Neural cell (in vitro differentiated cells): ENCODE results near the gene FTCDNL1. TPM values are rescaled to one million over a fixed set of nuclear protein-coding genes. Genes with fewer than 3 reads are reported as not detected.

Source experiments
- H2AFZ ChIP-seq: fragments of 200-600, 300-800 bp; sonication (generic), shearing (Covaris generic); 2 replicates; pipeline ENCODE4 v1.6.0; 2014; ENCODE audit warnings: low read depth, mild to moderate bottlenecking, antibody characterized with exemption, low read length, moderate library complexity
- H3F3A ChIP-seq: fragments of 200-600 bp; shearing (Covaris generic); 2 replicates; pipeline ENCODE4 v1.6.1; 2016; ENCODE audit warnings: mild to moderate bottlenecking, moderate library complexity, mixed read lengths, antibody characterized with exemption, low read length; ENCODE audit not compliant: insufficient read depth, poor library complexity, severe bottlenecking
- H3K27ac ChIP-seq: fragments of 200-600, 300-800 bp; sonication (generic), shearing (Covaris generic); 2 replicates; pipeline ENCODE4 v1.5.1; 2014; ENCODE audit warnings: mild to moderate bottlenecking, low read length, moderate library complexity
- H3K27me3 ChIP-seq: fragments of 300-800, 200-600 bp; sonication (generic), shearing (Covaris generic); 2 replicates; pipeline ENCODE4 v1.6.0; 2014; ENCODE audit warnings: mild to moderate bottlenecking, low read depth, low read length, moderate library complexity; ENCODE audit not compliant: insufficient read depth
- H3K36me3 ChIP-seq: fragments of 300-800, 200-600 bp; sonication (generic), shearing (Covaris generic); 2 replicates; pipeline ENCODE4 v1.5.1; 2014; ENCODE audit warnings: mild to moderate bottlenecking, antibody characterized with exemption, low read length, moderate library complexity; ENCODE audit not compliant: insufficient read depth
- H3K4me2 ChIP-seq: fragments of 300-800, 200-600 bp; sonication (generic), shearing (Covaris generic); 2 replicates; pipeline ENCODE4 v1.6.0; 2014; ENCODE audit warnings: mild to moderate bottlenecking, low read length
- H3K4me3 ChIP-seq: fragments of 300-800, 200-600 bp; sonication (generic), shearing (Covaris generic); 2 replicates; pipeline ENCODE4 v1.5.1; 2014; ENCODE audit warnings: mild to moderate bottlenecking, low read length, moderate library complexity
- H3K79me2 ChIP-seq: fragments of 200-600 bp; shearing (Covaris generic); replicated peaks from 2 replicates; pipeline ENCODE4 v1.6.0; 2014; ENCODE audit warnings: mild to moderate bottlenecking, low read length, moderate library complexity; ENCODE audit not compliant: insufficient read depth
- H3K9ac ChIP-seq: fragments of 300-800, 200-600 bp; sonication (generic), shearing (Covaris generic); 2 replicates; pipeline ENCODE4 v1.6.1; 2016; ENCODE audit warnings: mild to moderate bottlenecking, low read length, mixed read lengths
- H3K9me2 ChIP-seq: fragments of 200-600 bp; shearing (Covaris generic); 2 replicates; pipeline ENCODE4 v1.6.1; 2016; ENCODE audit warnings: mild to moderate bottlenecking, low read length, mixed read lengths; ENCODE audit not compliant: insufficient read depth
- H3K9me3 ChIP-seq: fragments of 200-600, 300-800 bp; sonication (generic), shearing (Covaris generic); 2 replicates; pipeline ENCODE4 v1.6.1; 2016; ENCODE audit warnings: mild to moderate bottlenecking, mixed run types, low read length, moderate library complexity, mixed read lengths
- H4K20me1 ChIP-seq: fragments of 200-600 bp; shearing (Covaris generic); 2 replicates; pipeline ENCODE4 v1.6.1; 2016; ENCODE audit warnings: mild to moderate bottlenecking, mixed run types; ENCODE audit not compliant: insufficient read depth
- CTCF ChIP-seq: fragments of 450-650 bp; IDR thresholded peaks from 2 replicates; pipeline ENCODE4 v1.5.1; 2014; ENCODE audit warnings: antibody characterized with exemption, mild to moderate bottlenecking, moderate library complexity; ENCODE audit not compliant: poor library complexity, severe bottlenecking
- EP300 ChIP-seq: fragments of 450-650 bp; conservative IDR thresholded peaks from 2 replicates; pipeline ENCODE4 v1.6.1; 2014; ENCODE audit warnings: antibody characterized with exemption, mild to moderate bottlenecking, moderate library complexity; ENCODE audit not compliant: poor library complexity, severe bottlenecking
- EZH2 ChIP-seq: fragments of 200-600, 300-800 bp; shearing (Covaris generic), sonication (generic); IDR thresholded peaks from 2 replicates; pipeline ENCODE4 v1.6.1; 2014; ENCODE audit warnings: antibody characterized with exemption, low read length, borderline replicate concordance, mild to moderate bottlenecking; ENCODE audit not compliant: insufficient read depth, poor library complexity, severe bottlenecking
- MXI1 ChIP-seq: fragments of 450-650 bp; conservative IDR thresholded peaks from 2 replicates; pipeline ENCODE4 v1.6.1; 2014; ENCODE audit warnings: antibody characterized with exemption, mild to moderate bottlenecking; ENCODE audit not compliant: poor library complexity, severe bottlenecking
- POLR2AphosphoS5 ChIP-seq: IDR thresholded peaks from 2 replicates; pipeline ENCODE4 v1.6.1; 2012
- RAD21 ChIP-seq: fragments of 450-650 bp; conservative IDR thresholded peaks from 2 replicates; pipeline ENCODE4 v1.6.1; 2014; ENCODE audit warnings: antibody characterized with exemption, mild to moderate bottlenecking, moderate library complexity
- SMC3 ChIP-seq: fragments of 450-650 bp; conservative IDR thresholded peaks from 2 replicates; pipeline ENCODE4 v1.6.1; 2014; ENCODE audit warnings: antibody characterized with exemption, mild to moderate bottlenecking, moderate library complexity; ENCODE audit not compliant: poor library complexity
- TAF1 ChIP-seq: IDR thresholded peaks from 2 replicates; pipeline ENCODE4 v1.6.1; 2012; ENCODE audit warnings: low read depth
- polyA plus RNA-seq: library from polyadenylated mRNA; depleted of rRNA; stranded (reverse); fragments of >200 nt; gene quantifications from 2 replicates; pipeline ENCODE4 v1.2.3, GENCODE V29; 2014
- TF ChIP-seq, protein P1 (sequence below): IDR thresholded peaks from 2 replicates; pipeline ENCODE4 v1.6.1; 2012; ENCODE audit warnings: borderline replicate concordance

The FTCDNL1 gene
- polyA plus RNA-seq, 1 donor from 2014 or later, result not detected

DNA sequence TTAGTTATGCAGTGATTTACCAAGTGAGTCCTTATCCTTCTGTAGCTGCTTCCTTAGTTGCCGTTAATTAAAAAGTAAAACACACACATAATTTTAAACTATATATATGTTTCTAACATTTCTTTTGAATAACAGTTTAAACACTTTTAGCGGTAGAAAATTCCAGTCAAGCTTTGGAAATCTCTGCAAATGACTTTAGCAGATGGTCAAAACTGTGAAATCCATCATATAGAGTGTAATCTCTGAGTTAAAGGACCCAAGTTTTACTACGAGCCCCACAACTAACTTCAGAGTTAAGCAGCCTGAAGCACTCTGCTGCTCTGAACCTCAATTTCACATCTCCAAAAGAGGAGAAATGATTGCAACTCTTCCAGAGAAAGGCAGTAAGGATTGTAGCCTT lies 96.2 kb downstream of the FTCDNL1 start:
- Histone ChIP-seq H4K20me1 (no peaks in the 10 kb centered on the region), H3K9ac (no peak overlapping the region), H3K27me3 (no peaks in the 10 kb centered on the region), H3K36me3 (no peaks in the 10 kb centered on the region), H3F3A (no peaks in the 10 kb centered on the region), H3K27ac (no peak overlapping the region), H3K79me2 (no peaks in the 10 kb centered on the region), H3K4me3 (no peak overlapping the region), H3K4me2 (no peak overlapping the region), H3K9me2 (no peaks in the 10 kb centered on the region), H3K9me3 (no peaks in the 10 kb centered on the region), H2AFZ (no peak overlapping the region)
- no peak for TF ChIP-seq POLR2AphosphoS5
- TF ChIP-seq SMC3, result no peak
- TF ChIP-seq, protein P1, sequence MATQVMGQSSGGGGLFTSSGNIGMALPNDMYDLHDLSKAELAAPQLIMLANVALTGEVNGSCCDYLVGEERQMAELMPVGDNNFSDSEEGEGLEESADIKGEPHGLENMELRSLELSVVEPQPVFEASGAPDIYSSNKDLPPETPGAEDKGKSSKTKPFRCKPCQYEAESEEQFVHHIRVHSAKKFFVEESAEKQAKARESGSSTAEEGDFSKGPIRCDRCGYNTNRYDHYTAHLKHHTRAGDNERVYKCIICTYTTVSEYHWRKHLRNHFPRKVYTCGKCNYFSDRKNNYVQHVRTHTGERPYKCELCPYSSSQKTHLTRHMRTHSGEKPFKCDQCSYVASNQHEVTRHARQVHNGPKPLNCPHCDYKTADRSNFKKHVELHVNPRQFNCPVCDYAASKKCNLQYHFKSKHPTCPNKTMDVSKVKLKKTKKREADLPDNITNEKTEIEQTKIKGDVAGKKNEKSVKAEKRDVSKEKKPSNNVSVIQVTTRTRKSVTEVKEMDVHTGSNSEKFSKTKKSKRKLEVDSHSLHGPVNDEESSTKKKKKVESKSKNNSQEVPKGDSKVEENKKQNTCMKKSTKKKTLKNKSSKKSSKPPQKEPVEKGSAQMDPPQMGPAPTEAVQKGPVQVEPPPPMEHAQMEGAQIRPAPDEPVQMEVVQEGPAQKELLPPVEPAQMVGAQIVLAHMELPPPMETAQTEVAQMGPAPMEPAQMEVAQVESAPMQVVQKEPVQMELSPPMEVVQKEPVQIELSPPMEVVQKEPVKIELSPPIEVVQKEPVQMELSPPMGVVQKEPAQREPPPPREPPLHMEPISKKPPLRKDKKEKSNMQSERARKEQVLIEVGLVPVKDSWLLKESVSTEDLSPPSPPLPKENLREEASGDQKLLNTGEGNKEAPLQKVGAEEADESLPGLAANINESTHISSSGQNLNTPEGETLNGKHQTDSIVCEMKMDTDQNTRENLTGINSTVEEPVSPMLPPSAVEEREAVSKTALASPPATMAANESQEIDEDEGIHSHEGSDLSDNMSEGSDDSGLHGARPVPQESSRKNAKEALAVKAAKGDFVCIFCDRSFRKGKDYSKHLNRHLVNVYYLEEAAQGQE, result no peak
- no peak for TF ChIP-seq MXI1

DNA sequence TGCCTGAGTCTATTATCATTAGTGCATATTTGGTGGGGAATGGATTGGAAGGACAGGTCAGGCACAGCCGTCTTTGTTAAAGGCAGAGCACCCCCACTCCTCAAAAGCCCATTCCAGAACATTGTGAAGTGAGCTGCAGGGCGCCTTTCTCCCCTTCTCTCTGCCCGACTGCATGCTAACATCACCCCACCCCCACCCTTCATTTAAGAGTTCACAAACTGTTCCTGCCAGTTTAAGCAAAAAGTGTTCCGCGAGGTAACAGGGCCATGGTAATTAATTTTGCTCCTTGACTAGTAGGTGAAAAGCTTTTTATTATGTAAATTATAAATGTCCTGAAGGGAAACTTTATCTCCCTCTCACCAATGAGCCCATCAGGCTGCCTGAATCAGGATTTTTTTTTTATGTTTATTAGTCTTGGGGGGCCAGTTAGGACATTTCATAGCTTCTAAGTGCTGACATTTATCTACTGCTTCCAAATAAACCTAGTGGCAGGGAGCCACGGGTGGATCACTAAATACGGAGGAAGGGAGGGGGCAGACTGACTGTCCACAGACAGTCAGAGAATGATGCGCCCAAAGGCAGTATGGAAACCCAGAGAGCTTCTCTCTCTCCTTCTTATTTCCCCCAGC lies 99.4 kb downstream of the FTCDNL1 start:
- no peak overlapping the region for H3K4me2 ChIP-seq
- no peaks in the 10 kb centered on the region for H3K9me2 ChIP-seq
- H2AFZ ChIP-seq, result no peak overlapping the region
- H3K79me2 ChIP-seq, result no peaks in the 10 kb centered on the region
- H3K27me3 ChIP-seq, result no peaks in the 10 kb centered on the region
- no peaks in the 10 kb centered on the region for H3F3A ChIP-seq
- H4K20me1 ChIP-seq, result no peaks in the 10 kb centered on the region
- TF ChIP-seq TAF1 (no peak), RAD21 (no peak), POLR2AphosphoS5 (no peak), EP300 (no peak), SMC3 (no peak), MXI1 (no peak), CTCF (no peak), EZH2 (no peak)
- TF ChIP-seq, protein P1, result no peak
- no peak overlapping the region for H3K9ac ChIP-seq
- H3K4me3 ChIP-seq, result no peak overlapping the region
- H3K27ac ChIP-seq, result no peak overlapping the region
- H3K36me3 ChIP-seq, result no peaks in the 10 kb centered on the region
- H3K9me3 ChIP-seq, result no peaks in the 10 kb centered on the region
